GM12891 (cell line): ENCODE data around the gene SPON1.

Source experiments
- POLR2AphosphoS5 ChIP-seq: IDR thresholded peaks from 2 replicates; pipeline ENCODE4 v1.6.1; 2011; ENCODE audit warnings: low read depth, low read length, control low read depth
- POU2F2 ChIP-seq: IDR thresholded peaks from 2 replicates; pipeline ENCODE4 v1.6.1; 2011; ENCODE audit warnings: low read depth, mild to moderate bottlenecking, control low read depth, low read length, moderate library complexity

- no peak for TF ChIP-seq POLR2AphosphoS5
- no peak for TF ChIP-seq POU2F2
These were observed 144.5 kb downstream of the SPON1 start for GRCh38 chr11:14107050-14107430.
